GM23338 (cell line): ENCODE results near the gene CHRDL1. TPM values are rescaled to one million over a fixed set of nuclear protein-coding genes. Genes with fewer than 3 reads are reported as not detected.

Experiments
- ATAC-seq: fragments of 200-7000 bp; cut with Tn5 transposase; 3 replicates; pipeline ENCODE4 v1.9.1; 2020
- DNase-seq: peaks from one replicate; pipeline ENCODE4 v3.0.0-alpha.2; 2015; ENCODE audit warnings: low spot score
- H2AFZ ChIP-seq: fragments of 200-600 bp; sonication (generic); 2 replicates; pipeline ENCODE4 v1.8.0; 2016; ENCODE audit warnings: antibody characterized with exemption, mild to moderate bottlenecking, moderate library complexity
- H3F3A ChIP-seq: fragments of 200-600 bp; sonication (generic); replicated peaks from 2 replicates; pipeline ENCODE4 v1.8.0; 2017; ENCODE audit warnings: antibody characterized with exemption, mixed run types, low read depth
- H3K27ac ChIP-seq: fragments of 200-600 bp; sonication (generic); 2 replicates; pipeline ENCODE4 v1.6.1; 2016; ENCODE audit warnings: low read depth
- H3K27me3 ChIP-seq: fragments of 200-600 bp; sonication (generic); 2 replicates; pipeline ENCODE4 v1.8.0; 2016; ENCODE audit warnings: mild to moderate bottlenecking, mixed run types, moderate library complexity; ENCODE audit not compliant: insufficient read depth
- H3K36me3 ChIP-seq: fragments of 200-600 bp; sonication (generic); 2 replicates; pipeline ENCODE4 v1.8.0; 2016; ENCODE audit warnings: mild to moderate bottlenecking; ENCODE audit not compliant: insufficient read depth
- H3K4me1 ChIP-seq: fragments of 200-600 bp; sonication (generic); 2 replicates; pipeline ENCODE4 v1.8.0; 2016; ENCODE audit warnings: mild to moderate bottlenecking, moderate library complexity; ENCODE audit not compliant: insufficient read depth
- H3K4me2 ChIP-seq: fragments of 200-600 bp; sonication (generic); 2 replicates; pipeline ENCODE4 v1.7.1; 2017; ENCODE audit warnings: mixed run types
- H3K4me3 ChIP-seq: fragments of 200-600 bp; sonication (generic); 2 replicates; pipeline ENCODE4 v1.6.1; 2016; ENCODE audit warnings: mixed run types
- H3K79me2 ChIP-seq: fragments of 200-600 bp; sonication (generic); replicated peaks from 2 replicates; pipeline ENCODE4 v1.8.0; 2017; ENCODE audit warnings: mild to moderate bottlenecking; ENCODE audit not compliant: insufficient read depth
- H3K9me2 ChIP-seq: fragments of 200-600 bp; sonication (generic); 2 replicates; pipeline ENCODE4 v1.8.0; 2017; ENCODE audit not compliant: insufficient read depth
- H4K20me1 ChIP-seq: fragments of 200-600 bp; sonication (generic); replicated peaks from 2 replicates; pipeline ENCODE4 v1.8.0; 2017; ENCODE audit warnings: mild to moderate bottlenecking; ENCODE audit not compliant: insufficient read depth
- H3K27ac Mint-ChIP-seq: 2 replicates; pipeline ENCODE4 v1.8.0; 2020; ENCODE audit warnings: inconsistent platforms, mild to moderate bottlenecking, moderate library complexity, mixed read lengths
- H3K27me3 Mint-ChIP-seq: 3 replicates; pipeline ENCODE4 v1.8.0; 2022; ENCODE audit warnings: low read depth, mild to moderate bottlenecking, moderate library complexity, mixed read lengths, inconsistent platforms; ENCODE audit not compliant: insufficient read depth, poor library complexity
- H3K36me3 Mint-ChIP-seq: 3 replicates; pipeline ENCODE4 v1.8.0; 2021; ENCODE audit warnings: low read depth, mild to moderate bottlenecking, inconsistent platforms, moderate library complexity, mixed read lengths
- H3K4me1 Mint-ChIP-seq: 3 replicates; pipeline ENCODE4 v1.8.0; 2020; ENCODE audit warnings: mild to moderate bottlenecking, inconsistent platforms, mixed read lengths
- H3K4me3 Mint-ChIP-seq: 3 replicates; pipeline ENCODE4 v1.8.0; 2021; ENCODE audit warnings: moderate library complexity, mild to moderate bottlenecking, inconsistent platforms, mixed read lengths
- H3K9me3 Mint-ChIP-seq: 3 replicates; pipeline ENCODE4 v1.8.0; 2020; ENCODE audit warnings: moderate library complexity, mild to moderate bottlenecking, inconsistent platforms, mixed read lengths
- CREB1 ChIP-seq: fragments of 250-450 bp; sonication (Bioruptor Pico); IDR thresholded peaks from 2 replicates; pipeline ENCODE4 v1.5.0; 2020; ENCODE audit warnings: low read depth, mild to moderate bottlenecking, moderate library complexity
- ETS1 ChIP-seq: IDR thresholded peaks from 2 replicates; pipeline ENCODE4 v1.6.1; 2016; ENCODE audit warnings: antibody characterized with exemption
- EZH2 ChIP-seq: fragments of 200-600 bp; sonication (generic); IDR thresholded peaks from one replicate; pipeline ENCODE4 v1.8.0; 2017; ENCODE audit warnings: antibody characterized with exemption, mild to moderate bottlenecking, low read depth; ENCODE audit not compliant: unreplicated experiment
- JUNB ChIP-seq: IDR thresholded peaks from one replicate; pipeline ENCODE4 v1.6.1; 2016; ENCODE audit warnings: antibody characterized with exemption; ENCODE audit not compliant: unreplicated experiment
- NANOG ChIP-seq: IDR thresholded peaks from 2 replicates; pipeline ENCODE4 v1.6.1; 2016; ENCODE audit warnings: antibody characterized with exemption, borderline replicate concordance
- POLR2AphosphoS5 ChIP-seq: IDR thresholded peaks from 2 replicates; pipeline ENCODE4 v1.6.1; 2016; ENCODE audit warnings: antibody characterized with exemption, low read depth
- STAT1 ChIP-seq: IDR thresholded peaks from one replicate; pipeline ENCODE4 v1.6.1; 2016; ENCODE audit warnings: antibody characterized with exemption; ENCODE audit not compliant: unreplicated experiment
- ZNF114 ChIP-seq: fragments of 250-450 bp; sonication (Bioruptor Pico); IDR thresholded peaks from 2 replicates; pipeline ENCODE4 v1.5.0; 2020; ENCODE audit warnings: mild to moderate bottlenecking, moderate library complexity
- ZNF331 ChIP-seq: fragments of 250-450 bp; sonication (Bioruptor Pico); IDR thresholded peaks from 2 replicates; pipeline ENCODE4 v1.5.0; 2020; ENCODE audit warnings: low read depth, mild to moderate bottlenecking, moderate library complexity
- polyA plus RNA-seq: library from polyadenylated mRNA; unstranded; fragments of >200 nt; fragmentation: Nextera tagmentation; extraction: Ambion mirVana; gene quantifications from 2 replicates; pipeline ENCODE4 v1.2.1, GENCODE V29; 2016
- total RNA-seq: library from RNA; depleted of rRNA; stranded (reverse); fragments of >200 nt; shearing (Covaris generic); gene quantifications from 2 replicates; pipeline ENCODE4 v1.2.3, GENCODE V29; 2014
- TF ChIP-seq, protein P1 (sequence below): fragments of 250-450 bp; sonication (Bioruptor Pico); IDR thresholded peaks from 2 replicates; pipeline ENCODE4 v1.5.0; 2020; ENCODE audit warnings: mild to moderate bottlenecking, moderate library complexity
- TF ChIP-seq, protein P2 (sequence below): IDR thresholded peaks from one replicate; pipeline ENCODE4 v1.6.1; 2018; ENCODE audit warnings: antibody characterized with exemption; ENCODE audit not compliant: unreplicated experiment

Gene CHRDL1
- total and polyA plus RNA-seq, 2 experiments from 2014 or later = 3.6 to 9.8 TPM

DNA sequence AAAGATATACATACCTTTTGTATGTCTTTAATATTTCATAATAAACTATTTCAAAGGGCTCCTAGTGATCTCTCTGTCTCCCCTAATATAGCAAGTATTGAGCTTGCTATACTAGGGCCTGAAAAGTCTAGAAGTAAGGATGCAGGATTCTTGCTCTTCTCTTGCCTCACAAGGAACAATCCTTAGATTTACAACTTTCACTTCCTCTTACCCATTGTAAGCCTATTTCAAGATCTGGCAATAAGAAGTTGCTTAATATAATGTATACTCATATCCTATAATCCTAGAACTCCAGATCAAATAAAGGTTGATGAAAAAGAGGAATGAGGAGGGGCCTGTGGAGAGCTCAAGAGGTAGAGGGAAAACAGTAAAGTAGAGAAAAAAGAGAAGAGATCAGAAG, 40.8 kb upstream of the CHRDL1 start (continued):
- TF ChIP-seq, protein P1, sequence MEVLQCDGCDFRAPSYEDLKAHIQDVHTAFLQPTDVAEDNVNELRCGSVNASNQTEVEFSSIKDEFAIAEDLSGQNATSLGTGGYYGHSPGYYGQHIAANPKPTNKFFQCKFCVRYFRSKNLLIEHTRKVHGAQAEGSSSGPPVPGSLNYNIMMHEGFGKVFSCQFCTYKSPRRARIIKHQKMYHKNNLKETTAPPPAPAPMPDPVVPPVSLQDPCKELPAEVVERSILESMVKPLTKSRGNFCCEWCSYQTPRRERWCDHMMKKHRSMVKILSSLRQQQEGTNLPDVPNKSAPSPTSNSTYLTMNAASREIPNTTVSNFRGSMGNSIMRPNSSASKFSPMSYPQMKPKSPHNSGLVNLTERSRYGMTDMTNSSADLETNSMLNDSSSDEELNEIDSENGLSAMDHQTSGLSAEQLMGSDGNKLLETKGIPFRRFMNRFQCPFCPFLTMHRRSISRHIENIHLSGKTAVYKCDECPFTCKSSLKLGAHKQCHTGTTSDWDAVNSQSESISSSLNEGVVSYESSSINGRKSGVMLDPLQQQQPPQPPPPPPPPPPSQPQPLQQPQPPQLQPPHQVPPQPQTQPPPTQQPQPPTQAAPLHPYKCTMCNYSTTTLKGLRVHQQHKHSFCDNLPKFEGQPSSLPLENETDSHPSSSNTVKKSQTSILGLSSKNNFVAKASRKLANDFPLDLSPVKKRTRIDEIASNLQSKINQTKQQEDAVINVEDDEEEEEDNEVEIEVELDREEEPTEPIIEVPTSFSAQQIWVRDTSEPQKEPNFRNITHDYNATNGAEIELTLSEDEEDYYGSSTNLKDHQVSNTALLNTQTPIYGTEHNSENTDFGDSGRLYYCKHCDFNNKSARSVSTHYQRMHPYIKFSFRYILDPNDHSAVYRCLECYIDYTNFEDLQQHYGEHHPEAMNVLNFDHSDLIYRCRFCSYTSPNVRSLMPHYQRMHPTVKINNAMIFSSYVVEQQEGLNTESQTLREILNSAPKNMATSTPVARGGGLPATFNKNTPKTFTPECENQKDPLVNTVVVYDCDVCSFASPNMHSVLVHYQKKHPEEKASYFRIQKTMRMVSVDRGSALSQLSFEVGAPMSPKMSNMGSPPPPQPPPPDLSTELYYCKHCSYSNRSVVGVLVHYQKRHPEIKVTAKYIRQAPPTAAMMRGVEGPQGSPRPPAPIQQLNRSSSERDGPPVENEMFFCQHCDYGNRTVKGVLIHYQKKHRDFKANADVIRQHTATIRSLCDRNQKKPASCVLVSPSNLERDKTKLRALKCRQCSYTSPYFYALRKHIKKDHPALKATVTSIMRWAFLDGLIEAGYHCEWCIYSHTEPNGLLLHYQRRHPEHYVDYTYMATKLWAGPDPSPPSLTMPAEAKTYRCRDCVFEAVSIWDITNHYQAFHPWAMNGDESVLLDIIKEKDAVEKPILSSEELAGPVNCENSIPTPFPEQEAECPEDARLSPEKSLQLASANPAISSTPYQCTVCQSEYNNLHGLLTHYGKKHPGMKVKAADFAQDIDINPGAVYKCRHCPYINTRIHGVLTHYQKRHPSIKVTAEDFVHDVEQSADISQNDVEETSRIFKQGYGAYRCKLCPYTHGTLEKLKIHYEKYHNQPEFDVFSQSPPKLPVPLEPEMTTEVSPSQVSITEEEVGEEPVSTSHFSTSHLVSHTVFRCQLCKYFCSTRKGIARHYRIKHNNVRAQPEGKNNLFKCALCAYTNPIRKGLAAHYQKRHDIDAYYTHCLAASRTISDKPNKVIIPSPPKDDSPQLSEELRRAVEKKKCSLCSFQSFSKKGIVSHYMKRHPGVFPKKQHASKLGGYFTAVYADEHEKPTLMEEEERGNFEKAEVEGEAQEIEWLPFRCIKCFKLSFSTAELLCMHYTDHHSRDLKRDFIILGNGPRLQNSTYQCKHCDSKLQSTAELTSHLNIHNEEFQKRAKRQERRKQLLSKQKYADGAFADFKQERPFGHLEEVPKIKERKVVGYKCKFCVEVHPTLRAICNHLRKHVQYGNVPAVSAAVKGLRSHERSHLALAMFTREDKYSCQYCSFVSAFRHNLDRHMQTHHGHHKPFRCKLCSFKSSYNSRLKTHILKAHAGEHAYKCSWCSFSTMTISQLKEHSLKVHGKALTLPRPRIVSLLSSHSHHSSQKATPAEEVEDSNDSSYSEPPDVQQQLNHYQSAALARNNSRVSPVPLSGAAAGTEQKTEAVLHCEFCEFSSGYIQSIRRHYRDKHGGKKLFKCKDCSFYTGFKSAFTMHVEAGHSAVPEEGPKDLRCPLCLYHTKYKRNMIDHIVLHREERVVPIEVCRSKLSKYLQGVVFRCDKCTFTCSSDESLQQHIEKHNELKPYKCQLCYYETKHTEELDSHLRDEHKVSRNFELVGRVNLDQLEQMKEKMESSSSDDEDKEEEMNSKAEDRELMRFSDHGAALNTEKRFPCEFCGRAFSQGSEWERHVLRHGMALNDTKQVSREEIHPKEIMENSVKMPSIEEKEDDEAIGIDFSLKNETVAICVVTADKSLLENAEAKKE (CRISPR knock-in tag) = no peak
- TF ChIP-seq ZNF114 (CRISPR knock-in tag) (no peak), ZNF331 (no peak), NANOG (no peak)
- TF ChIP-seq, protein P2, sequence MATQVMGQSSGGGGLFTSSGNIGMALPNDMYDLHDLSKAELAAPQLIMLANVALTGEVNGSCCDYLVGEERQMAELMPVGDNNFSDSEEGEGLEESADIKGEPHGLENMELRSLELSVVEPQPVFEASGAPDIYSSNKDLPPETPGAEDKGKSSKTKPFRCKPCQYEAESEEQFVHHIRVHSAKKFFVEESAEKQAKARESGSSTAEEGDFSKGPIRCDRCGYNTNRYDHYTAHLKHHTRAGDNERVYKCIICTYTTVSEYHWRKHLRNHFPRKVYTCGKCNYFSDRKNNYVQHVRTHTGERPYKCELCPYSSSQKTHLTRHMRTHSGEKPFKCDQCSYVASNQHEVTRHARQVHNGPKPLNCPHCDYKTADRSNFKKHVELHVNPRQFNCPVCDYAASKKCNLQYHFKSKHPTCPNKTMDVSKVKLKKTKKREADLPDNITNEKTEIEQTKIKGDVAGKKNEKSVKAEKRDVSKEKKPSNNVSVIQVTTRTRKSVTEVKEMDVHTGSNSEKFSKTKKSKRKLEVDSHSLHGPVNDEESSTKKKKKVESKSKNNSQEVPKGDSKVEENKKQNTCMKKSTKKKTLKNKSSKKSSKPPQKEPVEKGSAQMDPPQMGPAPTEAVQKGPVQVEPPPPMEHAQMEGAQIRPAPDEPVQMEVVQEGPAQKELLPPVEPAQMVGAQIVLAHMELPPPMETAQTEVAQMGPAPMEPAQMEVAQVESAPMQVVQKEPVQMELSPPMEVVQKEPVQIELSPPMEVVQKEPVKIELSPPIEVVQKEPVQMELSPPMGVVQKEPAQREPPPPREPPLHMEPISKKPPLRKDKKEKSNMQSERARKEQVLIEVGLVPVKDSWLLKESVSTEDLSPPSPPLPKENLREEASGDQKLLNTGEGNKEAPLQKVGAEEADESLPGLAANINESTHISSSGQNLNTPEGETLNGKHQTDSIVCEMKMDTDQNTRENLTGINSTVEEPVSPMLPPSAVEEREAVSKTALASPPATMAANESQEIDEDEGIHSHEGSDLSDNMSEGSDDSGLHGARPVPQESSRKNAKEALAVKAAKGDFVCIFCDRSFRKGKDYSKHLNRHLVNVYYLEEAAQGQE = no peak

GRCh38 chrX:110836001-110836400, 40.4 kb upstream of the CHRDL1 start:
- no peaks in the 10 kb centered on the region for H4K20me1 ChIP-seq
- H3K36me3 ChIP-seq = no peaks in the 10 kb centered on the region
- no peaks in the 10 kb centered on the region for H3K27me3 ChIP-seq
- Mint-ChIP-seq H3K9me3 (no peaks in the 10 kb centered on the region; the same call in 2 of the 3 replicates), H3K36me3 (no peaks in the 10 kb centered on the region), H3K27ac (no peak overlapping the region), H3K4me3 (no peak overlapping the region), H3K4me1 (no peaks in the 10 kb centered on the region; the same call in 2 of the 3 replicates), H3K27me3 (no peaks in the 10 kb centered on the region)
- no peaks in the 10 kb centered on the region for H3K9me2 ChIP-seq
- DNase-seq (no peak), ATAC-seq (no peak)
- no peaks in the 10 kb centered on the region for H3K4me1 ChIP-seq
- no peak overlapping the region for H3K4me3 ChIP-seq
- no peak overlapping the region for H3K4me2 ChIP-seq
- no peak overlapping the region for H3K27ac ChIP-seq
- no peaks in the 10 kb centered on the region for H3K79me2 ChIP-seq
- no peaks in the 10 kb centered on the region for H3F3A ChIP-seq
- H2AFZ ChIP-seq = no peak overlapping the region
- TF ChIP-seq ZNF331 (no peak), JUNB (no peak), NANOG (no peak), POLR2AphosphoS5 (no peak), EZH2 (no peak), STAT1 (no peak), ZNF114 (CRISPR knock-in tag) (no peak), ETS1 (no peak), CREB1 (CRISPR knock-in tag) (no peak)
- TF ChIP-seq, protein P2 = no peak
